Activated CD4-positive, CD25-positive, alpha-beta regulatory T cell treated with anti-CD3 and anti-CD28 coated beads, Interleukin-2, amount 50 U/mL, for 24 hours (primary cell): Measurements from ENCODE around the gene HMX1.

Source experiments
- ATAC-seq, 2 donors: fragments of 150-1000 bp; cut with Tn5 transposase; one replicate each; pipeline ENCODE4 v1.10.0; 2021; ENCODE audit warnings: mild to moderate bottlenecking in 1 of 2, moderate library complexity in 1 of 2

The HMX1 gene

DNA sequence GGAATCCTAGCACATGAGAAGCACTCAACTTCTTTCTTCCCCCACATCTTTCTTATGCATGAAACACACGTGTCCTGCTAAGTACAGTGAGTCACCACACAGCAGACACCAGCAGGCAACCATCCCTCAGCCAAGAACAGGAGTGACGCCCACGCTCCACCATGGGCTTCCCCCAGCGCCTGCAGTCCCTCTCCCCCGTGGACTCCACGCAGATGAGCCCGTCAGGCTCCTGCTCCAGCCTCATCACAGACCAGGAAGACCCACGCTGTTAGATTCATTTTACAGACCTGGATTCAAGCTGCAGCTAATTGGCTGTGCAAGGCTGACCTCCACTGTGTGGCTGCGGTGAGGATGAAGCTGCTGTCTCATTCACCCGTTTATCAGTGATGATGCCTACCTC is 16.7 kb downstream of the HMX1 start:
- ATAC-seq = no peak

DNA sequence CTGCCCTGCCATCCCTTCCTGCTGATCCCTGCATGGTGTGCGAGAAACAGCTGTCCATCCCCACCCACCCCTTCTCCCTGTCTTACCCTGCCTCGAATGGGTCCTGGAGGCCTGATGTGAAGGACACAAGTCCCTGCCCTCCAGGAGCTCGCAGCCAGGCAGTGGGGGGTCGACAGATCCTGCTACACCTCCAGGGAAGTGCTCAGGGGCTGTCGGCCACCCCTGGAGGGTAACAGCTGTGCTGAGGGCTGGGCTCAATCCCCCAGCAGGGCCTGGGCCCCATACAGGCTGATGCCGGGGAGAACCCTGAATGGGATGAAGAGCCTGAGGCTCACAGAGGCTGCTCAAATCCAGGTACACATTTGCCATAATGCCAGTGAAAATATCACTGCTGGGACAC is 17.6 kb downstream of the HMX1 start:
- no peak for ATAC-seq

DNA sequence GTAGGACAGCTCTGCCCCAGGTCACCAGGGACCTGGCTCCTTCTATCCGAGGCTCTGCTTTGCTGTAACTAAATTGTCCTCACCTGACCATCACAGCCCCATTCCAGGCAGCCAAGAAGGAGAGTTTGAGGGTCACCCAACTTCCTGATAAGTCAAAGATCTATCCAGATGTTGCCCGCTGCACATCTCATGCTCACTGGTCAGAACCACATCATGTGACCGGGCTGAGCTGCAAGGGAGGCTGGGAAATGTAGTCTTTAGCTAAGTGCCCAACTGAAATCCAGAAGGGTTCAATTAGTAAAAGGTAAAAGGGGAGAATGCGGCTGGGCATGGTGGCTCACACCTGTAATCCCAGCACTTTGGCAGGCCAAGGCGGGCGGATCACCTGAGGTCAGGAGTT is 18.4 kb downstream of the HMX1 start:
- ATAC-seq = no peak

DNA sequence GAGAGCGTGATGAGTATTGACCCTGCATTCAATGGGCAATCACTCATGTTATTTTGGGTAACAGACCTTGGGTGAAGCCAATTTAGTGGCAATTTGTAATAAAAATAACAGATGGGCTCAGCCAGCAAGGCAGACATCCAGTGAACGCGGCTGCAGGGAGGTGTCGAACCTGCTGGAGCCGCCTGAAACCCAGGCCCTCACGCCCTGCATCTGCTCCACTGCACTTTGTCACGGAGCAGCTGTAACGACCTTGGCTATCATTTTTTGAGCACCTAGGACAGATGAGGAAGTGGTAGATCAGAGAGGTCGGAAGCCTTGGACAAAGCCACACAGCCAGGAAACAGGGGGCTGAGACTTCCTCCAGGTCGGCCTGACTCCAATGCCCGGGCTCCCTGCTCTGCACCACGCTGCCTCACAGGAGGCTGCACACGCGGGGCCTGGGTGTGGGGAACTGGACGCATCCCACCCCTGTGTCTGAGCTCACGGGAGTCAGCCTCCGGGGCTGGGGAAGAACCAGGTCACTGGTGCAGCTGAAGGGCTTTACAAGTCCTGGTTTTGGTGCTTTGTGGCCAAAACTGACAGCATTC is 19.4 kb downstream of the HMX1 start:
- ATAC-seq = no peak

DNA sequence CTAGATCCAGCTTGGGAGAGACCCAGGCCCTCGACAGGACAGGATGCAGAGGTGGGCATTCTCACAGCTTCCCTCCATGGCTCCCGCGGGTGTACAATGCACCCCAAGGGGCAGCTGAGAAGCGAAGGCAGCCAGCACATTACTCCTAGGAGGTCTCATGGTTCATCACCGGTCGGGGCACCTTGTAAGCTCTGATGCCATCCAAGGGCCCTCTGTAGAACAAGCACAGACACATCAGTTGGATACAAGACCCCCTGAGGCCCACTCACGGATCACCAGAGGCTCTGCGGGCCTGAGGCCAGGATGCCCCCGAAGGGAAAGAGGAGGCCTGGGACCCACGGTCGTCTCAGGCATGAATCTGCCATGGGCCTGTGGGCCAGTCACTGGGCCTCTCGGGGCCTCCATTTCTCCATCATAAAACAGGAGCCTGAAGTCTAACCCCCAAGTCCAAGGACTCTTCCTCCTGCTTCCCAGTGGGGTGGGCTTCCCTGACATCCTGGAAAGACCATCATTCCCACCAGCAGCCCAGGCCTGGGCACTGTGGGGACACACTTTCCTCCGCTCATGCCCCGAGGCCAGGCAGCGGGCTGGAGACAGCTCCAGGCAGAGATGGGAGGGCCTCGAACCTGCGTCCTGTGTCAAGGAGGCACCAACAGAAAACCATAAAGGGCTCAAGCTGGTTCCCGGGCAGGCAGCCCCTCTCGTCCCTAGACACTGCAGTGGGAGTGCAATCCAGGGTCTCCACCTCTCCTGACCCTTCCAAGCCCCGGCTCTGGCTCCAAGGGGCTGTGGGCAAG is 20.1 kb downstream of the HMX1 start:
- ATAC-seq = no peak

DNA sequence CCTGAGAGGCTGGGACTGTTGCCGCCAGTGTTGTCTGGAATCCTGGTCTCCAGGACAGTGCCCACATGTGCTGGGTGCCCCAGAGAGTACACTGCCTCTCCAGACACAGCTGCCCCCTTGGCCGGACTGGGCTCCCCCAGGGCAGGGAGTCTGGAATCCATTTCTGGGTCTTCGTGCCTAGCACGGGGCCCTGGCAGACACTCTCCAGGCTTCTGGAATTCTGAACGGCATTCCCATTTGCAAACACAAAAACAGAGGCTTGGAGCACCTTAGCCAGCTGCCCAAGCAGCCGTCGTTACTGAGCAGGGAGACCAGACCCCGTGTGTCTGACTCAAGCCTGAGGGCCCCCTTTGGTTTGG is 20.8 kb downstream of the HMX1 start:
- ATAC-seq = no peak

DNA sequence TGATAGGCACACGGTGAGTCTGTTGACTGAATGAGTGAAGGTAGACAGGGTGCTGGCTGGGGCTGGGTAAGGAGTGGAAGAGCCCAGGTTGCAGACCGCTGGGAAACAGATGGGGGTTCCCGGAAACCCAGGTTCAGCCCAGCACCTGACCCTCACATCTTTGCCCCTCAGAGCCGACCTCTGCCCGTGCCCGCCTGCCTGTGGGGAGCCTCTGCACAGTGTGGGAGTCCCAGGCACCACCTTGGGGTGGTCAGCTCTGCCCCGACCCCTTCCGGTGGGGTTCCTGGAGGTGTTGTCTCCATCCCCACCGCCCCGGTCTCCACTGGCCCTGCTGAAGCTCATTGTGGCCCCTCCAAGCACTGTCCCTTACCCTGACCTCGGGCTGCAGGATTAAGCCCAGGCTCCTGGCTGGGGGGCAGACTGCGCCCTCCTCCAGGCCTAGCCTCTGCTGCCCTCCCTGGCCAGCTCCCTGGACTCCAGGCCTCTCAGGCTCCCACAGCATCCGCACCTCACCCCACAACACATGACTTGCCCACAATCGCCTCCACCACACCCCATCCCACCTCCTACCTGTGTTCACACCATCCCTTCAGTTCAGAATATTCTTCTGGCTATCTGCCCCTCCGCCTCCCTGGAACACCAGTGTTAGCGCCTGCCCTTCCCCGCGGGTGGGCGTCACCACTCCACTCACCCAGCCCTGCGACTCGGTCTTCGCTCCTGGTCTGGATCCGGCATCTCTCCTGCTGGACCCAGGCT is 21.4 kb downstream of the HMX1 start:
- ATAC-seq = no peak

DNA sequence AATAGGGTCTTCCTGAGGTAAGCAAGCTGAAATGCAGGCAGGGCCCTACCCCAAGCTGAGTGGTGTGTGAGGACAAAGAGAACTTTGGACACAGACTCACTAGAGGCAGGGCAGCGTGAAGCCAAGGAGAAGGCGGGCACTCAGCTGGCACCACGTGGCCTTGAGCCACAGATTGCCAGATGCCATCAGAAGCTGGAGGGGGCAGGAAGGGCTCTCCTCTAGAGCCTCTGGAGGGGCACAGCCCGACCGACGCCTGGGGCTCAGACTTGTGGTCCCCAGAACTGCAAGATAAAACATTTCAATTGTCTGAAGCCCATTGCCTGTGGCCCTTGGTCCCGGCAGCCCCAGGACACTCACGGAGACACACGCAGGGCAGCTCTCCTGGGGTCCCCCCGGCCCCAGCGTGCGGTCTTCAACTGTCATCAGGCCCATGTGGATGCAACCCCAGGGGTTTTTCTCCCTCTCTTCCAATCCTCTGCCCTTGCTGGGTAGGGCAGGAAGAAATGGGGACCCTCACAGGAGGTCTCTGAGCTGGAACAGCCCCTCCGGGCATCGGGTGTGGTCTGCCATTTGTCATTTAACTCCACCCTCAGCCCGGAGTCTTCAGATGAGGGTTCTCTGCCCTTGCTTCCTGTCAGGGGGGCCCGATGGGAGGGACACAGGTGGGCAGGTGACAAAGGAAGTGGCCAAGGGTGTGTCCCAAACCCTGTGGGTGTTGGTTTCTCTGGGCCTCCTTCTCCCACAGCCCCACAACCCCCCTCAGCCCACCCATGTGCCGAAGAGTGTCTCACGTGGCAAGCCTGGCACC is 22.2 kb downstream of the HMX1 start:
- no peak for ATAC-seq

DNA sequence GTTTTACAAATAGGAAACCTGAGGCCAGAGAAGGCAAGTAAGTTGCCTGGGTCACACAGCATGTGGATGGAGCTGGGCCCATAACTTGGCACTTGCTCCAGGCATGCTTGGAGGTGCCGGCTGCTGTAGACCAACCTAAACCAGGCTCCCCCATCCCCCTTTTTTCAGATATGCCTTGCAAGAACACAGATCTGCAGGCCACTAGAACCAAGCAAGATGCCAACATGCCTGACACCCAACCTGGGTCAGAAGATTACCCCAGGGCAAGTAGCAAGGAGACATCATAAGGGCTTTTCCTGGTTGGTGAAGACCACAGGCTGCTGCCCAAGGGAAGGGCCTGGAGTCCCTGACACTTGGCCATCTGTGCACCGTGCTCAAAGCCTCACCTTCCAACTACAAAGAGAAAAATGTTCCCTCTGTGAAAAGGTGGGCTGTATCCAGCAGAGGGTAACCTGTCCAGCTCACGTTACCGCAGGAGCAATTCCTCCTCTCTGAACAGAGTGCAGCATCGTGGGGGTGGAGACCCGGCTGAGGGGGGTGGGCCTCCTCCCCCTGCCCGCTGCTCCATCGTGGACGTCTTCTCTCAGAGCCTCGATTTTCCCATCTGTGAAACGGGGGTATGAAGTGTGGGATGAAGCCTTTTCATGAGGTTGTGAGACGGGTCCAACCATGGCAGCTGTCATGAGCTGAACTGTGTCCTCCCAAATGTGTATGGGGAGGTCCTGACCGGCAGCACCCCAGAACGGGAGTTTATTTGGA is 23.0 kb downstream of the HMX1 start:
- no peak for ATAC-seq

DNA sequence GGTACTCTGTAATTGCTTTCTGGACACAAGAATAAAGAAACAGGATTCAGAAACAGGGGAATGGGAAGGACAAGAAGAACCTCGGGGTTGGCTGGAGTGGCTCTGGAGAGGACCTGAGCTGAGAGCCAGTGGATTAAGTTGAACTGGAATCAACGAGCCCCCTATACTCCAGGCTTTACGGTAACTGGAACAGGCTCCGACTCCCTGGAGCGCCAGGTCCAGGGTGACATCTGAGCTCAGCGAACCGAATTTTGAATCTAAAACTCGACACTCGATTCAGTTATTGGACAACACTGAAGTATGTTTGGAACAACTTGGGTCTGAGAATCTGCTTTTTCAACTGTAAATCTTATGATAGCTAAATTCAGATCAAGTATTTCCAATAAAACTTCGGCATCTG is 23.9 kb downstream of the HMX1 start:
- ATAC-seq = no peak

DNA sequence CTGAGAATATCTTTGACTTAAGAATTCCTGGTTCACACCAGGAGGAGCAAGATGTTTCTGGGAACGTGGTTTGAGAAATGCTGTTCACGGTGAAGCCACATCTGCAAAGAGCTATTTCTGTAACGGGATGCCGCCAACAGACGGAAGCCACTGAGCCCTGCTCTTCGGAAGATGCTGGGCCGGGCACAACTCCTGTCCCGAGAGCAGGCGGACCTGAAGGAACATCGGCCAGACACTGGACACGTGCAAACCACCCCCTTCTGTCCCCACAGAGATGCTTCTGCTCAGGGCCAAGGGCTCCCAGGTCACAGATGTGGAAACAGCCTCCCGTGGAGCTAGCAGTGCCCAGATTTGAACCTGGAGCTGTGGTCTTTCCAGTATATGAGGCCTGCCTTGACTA is 24.3 kb downstream of the HMX1 start:
- ATAC-seq = no peak

DNA sequence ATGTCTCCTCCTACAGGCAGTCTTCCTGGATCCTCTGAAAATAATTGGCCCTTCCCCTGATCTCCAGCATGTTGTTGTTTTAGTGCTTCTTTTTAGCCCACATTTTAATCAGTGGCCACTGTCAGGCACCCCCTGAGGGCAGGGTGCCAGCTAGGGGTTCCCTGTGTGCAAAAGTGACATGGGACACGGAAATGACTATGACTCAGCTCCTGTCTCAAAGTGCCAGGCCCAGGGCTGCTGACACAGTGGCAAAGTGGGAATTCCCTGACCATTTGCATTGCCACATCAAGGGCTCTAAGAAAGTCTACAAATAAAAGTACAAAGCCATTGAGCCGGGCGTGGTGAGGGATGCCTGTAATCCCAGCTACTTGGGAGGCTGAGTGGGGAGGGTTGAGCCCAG is 24.8 kb downstream of the HMX1 start:
- ATAC-seq = no peak

DNA sequence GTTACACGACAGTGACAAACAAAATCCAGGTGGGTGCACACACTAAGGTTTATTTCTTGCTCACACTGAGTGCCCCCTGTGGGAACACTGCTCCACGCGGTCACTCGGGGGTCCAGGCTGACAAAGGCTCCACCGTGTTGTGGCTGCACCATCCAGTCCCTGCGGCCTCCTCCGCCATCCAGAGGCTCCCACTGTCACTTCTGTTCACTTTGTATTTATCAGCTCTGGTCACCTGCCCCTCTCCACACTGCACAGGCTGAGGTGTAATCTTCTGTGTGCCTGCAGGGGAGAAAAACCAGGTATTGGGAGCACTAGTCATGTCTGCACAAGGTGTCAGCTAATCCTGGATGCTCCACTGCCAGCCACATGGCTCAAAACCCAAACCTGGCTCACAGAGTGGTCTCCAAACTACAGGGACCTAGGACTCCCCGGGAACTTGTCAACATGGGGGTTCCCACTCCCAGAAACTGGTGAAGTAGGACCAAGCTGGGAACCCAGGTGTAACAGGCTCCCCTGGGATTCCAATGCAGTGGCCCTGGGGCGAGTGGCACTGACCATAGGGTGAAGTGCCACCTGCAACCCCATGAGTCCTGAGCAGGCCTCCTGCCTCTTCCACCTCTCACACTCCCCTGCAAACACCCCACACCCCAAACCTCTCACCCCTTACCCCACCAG is 25.5 kb downstream of the HMX1 start:
- no peak for ATAC-seq

DNA sequence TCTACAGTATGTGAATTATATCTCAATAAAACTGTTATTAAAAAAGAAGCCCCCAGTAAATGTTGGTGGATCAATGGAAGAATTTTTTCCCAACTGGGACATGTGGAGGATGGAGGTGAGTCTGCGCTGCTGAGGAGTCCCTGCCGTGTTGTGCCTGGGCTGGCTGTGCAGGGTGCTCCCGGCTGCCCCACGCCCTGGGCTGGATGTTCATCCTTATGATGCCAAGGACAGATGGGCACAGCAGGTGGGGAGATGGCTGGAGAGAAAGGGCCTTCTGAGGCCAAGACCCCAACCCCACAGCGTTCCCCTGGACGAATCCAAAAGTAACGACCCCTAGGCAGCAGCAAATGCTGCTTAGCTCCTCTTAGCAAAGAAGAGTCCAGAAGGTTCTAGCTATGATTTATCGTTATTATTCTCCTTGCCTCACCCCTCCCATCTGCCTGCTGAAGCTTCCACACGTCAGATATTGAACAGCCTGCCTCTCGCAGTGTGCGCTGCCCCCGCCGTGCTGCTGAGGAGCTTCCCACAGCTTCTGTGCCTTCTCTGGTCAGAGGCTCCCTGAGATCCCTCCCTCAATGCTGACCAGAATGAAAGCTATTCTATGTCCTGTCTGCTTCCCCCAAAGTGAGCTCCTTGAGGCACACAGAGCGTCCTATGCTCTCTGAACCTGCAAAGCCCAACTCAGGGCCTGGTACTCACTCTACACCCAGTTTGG is 26.5 kb downstream of the HMX1 start:
- ATAC-seq = no peak

DNA sequence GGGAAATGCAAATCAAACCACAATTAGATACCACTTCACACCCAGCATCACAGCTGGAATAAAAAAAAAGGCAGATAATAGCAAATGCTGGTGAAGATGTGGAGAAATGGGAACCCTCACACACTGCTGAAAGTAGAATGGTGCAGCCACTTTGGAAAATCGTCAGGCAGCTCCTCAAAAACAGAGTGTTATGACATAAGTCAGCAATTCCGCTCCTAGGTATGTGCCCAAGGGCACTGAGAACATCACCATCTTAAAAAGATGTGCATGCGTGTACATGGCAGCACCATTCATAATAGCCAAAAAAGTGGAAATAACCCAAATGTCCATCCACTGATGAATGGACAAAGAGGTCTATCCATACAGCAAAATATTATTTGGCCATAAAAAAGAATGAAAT is 28.0 kb downstream of the HMX1 start:
- no peak for ATAC-seq

DNA sequence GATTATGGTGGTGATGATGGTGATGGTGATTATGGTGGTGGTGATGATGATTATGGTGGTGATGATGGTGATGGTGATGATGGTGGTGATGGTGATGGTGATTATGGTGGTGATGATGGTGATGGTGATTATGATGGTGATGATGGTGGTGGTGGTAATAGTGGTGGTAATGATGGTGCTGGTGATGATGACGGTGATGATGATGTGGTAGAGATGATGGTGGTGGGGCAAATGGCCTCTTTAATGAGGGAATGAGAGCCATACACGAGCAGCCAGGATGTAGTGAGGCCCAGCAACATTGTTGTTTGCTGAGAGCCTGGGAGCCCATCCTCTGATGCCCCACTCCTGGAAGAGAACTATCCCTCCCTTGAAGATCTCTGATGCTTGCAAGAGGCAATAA is 29.0 kb downstream of the HMX1 start:
- no peak for ATAC-seq

DNA sequence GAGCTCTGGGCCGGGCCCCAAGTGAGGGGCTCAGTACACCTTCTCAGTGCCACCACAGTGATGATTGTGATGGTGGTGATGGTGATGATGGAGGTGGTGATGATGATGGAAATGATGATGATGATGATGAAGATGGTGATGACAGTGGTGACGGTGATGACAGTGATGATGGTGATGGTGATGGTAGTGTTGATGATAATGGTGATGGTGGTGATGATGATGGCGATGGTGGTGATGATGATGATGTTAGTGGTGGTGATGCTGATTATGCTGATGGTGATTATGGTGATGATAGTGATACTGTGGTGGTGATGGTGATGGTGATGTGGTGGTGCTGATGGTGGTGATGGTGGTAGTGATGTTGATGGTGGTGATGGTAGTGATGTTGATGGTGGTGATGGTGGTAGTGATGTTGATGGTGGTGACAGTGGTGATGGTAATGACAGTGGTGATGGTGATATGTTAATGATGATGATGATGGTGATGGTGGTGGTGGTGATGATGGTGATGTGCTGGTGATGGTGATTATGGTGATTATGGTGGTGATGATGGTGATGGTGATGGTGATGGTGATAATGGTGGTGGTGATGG is 29.9 kb downstream of the HMX1 start:
- ATAC-seq = no peak

DNA sequence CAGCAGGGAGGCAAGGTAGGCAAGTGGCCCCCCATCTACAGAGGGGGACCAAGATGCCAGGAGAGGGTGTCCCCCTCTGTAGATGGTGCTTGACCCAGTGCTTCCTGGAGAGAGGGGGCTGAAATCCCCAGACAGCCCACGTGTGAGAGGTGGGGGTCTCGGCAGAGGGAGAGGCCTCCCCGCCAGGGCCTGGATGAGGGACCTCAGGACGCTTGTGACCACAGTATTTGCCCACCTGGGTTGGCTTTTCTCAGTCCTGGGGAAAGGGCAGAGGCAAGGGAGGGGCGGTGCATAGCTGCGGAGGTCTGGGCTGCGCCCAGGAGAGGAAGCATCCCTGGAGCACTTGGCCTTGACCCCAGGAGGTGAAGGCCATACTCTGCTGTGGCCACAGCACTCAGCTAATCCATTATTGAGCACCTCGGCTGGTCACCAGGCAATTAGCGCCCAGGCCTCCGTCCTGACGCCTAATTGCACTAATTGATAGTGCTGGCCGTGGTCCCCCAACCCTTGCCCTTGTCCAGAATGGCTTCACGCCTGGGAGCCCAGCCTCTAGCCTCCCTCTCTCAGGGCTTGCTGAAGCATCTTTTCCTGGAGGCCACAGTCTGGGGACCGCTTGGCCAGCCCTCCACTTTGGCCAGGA is 30.7 kb downstream of the HMX1 start:
- no peak for ATAC-seq

DNA sequence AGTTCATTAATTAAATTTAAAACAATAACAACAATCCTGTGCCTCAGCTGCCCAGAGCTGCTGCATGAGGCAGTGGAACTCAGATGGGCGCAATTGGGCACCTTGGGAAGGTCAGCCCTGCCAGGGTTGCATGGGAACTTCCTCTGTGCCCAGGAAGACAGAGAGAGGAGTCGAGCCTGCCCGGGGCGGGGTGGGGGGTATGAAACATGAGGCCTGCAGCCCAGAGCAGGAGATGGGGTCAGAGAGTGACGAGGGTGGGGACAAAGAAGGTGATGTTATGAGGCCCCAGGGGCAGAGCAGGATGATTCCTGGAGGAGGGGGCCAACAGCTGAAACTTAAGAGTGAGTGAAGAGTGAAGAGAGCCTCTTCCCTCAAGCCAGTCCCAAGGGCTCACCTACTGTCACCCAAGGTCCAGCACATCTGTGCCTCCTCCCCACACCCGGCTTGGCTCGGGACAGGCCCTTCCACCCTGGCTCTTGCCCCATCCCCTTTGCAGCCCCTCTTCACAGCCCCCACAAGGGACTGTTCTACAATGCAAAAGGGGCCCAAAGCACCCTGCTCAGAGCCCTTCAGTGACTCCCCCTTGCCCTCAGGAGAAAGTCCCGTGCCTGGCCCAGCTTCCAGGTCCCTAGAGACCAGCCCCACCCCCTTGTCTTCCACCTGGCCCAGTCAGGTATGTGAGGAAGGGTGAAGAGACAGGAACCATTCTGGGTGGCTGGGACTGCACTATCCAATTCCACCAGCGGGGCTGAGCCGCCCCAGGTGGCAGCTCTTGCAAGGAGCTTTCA is 31.4 kb downstream of the HMX1 start:
- ATAC-seq = no peak
